ENCODE measurements around the gene BCL3. TPM values are rescaled to one million over a fixed set of nuclear protein-coding genes. Genes with fewer than 3 reads are reported as not detected.
"Not testable (repeated sequence)": the region's sequence is repeated elsewhere in the genome, so short reads cannot be mapped to it uniquely, and the experiment has no call there.

The BCL3 gene
- total and polyA plus RNA-seq, 12 donors = 7.1 to 76.3 (median 20.9) TPM

DNA sequence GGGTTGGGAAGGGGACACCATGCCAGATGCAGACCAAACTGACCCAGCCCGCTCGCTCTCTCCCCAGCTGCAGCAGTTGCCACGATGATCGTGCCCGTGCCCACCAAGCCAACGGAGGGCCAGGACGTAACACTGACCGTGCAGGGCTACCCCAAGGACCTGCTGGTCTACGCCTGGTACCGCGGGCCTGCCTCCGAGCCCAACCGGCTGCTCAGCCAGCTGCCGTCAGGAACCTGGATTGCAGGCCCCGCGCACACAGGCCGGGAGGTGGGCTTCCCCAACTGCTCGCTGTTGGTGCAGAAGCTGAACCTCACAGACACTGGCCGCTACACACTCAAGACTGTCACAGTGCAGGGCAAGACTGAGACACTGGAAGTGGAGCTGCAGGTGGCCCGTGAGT is 40.7 kb upstream of the BCL3 start:
- no peak overlapping the region for H3K27ac ChIP-seq
- ATAC-seq (no peak), DNase-seq (no peak)
- H3K4me1 ChIP-seq = peaks cover 0 to 6% (median 0%) of the 10 kb centered on the region in 9 donors
- intact Hi-C loops (cut with DNase I) = no loop called here
- TF ChIP-seq, protein P1, sequence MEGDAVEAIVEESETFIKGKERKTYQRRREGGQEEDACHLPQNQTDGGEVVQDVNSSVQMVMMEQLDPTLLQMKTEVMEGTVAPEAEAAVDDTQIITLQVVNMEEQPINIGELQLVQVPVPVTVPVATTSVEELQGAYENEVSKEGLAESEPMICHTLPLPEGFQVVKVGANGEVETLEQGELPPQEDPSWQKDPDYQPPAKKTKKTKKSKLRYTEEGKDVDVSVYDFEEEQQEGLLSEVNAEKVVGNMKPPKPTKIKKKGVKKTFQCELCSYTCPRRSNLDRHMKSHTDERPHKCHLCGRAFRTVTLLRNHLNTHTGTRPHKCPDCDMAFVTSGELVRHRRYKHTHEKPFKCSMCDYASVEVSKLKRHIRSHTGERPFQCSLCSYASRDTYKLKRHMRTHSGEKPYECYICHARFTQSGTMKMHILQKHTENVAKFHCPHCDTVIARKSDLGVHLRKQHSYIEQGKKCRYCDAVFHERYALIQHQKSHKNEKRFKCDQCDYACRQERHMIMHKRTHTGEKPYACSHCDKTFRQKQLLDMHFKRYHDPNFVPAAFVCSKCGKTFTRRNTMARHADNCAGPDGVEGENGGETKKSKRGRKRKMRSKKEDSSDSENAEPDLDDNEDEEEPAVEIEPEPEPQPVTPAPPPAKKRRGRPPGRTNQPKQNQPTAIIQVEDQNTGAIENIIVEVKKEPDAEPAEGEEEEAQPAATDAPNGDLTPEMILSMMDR (IDR thresholded peaks at IDR 0.05) = no peak
- no peaks in the 10 kb centered on the region for H3K36me3 ChIP-seq
- H3K4me3 ChIP-seq = no peak overlapping the region
- no peaks in the 10 kb centered on the region for H3K27me3 ChIP-seq
- 91 to 96% methylated on average over 20 of the region's 20 CpGs for WGBS, 2 donors
- H3K9me3 ChIP-seq = no peaks in the 10 kb centered on the region

DNA sequence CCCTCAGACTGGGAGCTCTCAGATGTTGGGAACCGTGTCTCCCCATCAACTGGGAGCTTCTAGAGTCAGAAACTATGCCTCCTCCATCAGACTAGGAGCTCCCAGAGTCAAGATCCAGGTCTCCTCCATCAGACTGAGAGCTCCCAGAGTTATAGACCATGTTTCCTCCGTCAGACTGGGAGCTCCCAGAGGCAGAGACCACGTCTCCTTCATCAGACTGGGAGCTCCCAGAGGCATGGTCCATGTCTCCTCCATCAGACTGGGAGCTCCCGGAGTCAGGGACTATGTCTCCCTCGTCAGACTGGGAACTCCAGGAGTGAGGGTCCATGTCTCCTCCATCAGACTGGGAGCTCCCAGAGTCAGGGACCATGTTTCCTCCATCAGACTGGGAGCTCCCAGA is 39.6 kb upstream of the BCL3 start:
- no peaks in the 10 kb centered on the region for H3K27me3 ChIP-seq
- no peak overlapping the region for H3K27ac ChIP-seq
- no peak overlapping the region for H3K4me3 ChIP-seq
- intact Hi-C loops (cut with DNase I) = no loop called here
- WGBS, 2 donors = 80 to 94% methylated on average over 5 of the region's 5 CpGs
- TF ChIP-seq, protein P1 (IDR thresholded peaks at IDR 0.05) = no peak
- no peaks in the 10 kb centered on the region for H3K36me3 ChIP-seq
- no peaks in the 10 kb centered on the region for H3K9me3 ChIP-seq
- no peak for ATAC-seq
- H3K4me1 ChIP-seq = peaks cover 0 to 6% (median 0%) of the 10 kb centered on the region in 9 donors
- DNase-seq = no peak

DNA sequence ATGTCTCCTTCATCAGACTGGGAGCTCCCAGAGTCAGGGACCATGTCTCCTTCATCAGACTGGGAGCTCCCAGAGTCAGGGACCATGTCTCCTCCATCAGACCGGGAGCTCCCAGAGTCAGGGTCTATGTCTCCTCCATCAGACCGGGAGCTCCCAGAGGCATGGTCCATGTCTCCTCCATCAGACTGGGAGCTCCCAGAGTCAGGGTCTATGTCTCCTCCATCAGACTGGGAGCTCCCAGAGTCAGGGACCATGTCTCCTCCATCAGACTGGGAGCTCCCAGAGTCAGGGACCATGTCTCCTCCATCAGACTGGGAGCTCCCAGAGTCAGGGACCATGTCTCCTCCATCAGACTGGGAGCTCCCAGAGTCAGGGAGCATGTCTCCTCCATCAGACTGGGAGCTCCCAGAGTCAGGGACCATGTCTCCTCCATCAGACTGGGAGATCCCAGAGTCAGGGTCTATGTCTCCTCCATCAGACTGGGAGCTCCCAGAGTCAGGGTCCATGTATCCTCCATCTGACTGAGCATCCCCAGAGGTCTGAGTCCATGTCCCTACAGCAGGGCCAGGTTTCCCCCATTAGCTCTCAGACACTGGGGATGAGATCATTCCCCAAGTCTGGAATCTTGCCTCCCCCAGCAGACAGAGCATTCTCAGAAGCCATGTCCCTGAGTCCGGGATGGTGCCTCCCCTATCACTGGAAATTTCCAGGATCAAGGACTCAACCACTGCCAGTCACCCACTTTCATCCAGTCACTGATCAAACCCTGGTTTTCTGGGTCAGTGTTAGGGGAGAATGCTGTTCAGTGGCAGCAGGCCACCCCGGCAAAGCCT is 38.9 kb upstream of the BCL3 start:
- intact Hi-C loops (cut with DNase I) = loop anchor here in 1 of 10 donors (5.0 kb wide), 1 partner anchor 73 kb away; no protein-coding TSS in a partner anchor

GRCh38 chr19:44710483-44710882 is 38.0 kb upstream of the BCL3 start:
- Histone ChIP-seq H3K9me3 (peaks cover 0 to 12% (median 7%) of the 10 kb centered on the region in 11 donors), H3K36me3 (no peaks in the 10 kb centered on the region), H3K27ac (peak overlapping the region in 1 of 10 donors; percentile 20), H3K4me1 (peaks cover 0 to 6% (median 0%) of the 10 kb centered on the region in 9 donors), H3K4me3 (no peak overlapping the region), H3K27me3 (no peaks in the 10 kb centered on the region)
- TF ChIP-seq, protein P1 (IDR thresholded peaks at IDR 0.05) = no peak
- no peak for DNase-seq
- WGBS, 2 donors = 71 to 78% methylated on average over 14 of the region's 14 CpGs
- intact Hi-C loops (cut with DNase I) = loop anchor here in 1 of 10 donors (5.0 kb wide), 1 partner anchor 72 kb away; no protein-coding TSS in a partner anchor
- peak in 2 of 8 donors; percentile 19 to 45 for ATAC-seq

More for the DNA sequence above, 38.9 kb upstream of the BCL3 start:
- not testable (repeated sequence) for H3K4me1 ChIP-seq, H3K9me3 ChIP-seq, H3K27ac ChIP-seq, H3K27me3 ChIP-seq, DNase-seq, H3K36me3 ChIP-seq, H3K4me3 ChIP-seq, ATAC-seq
- WGBS, 2 donors = 79 to 89% methylated on average over 4 of the region's 4 CpGs

Measured in heart right ventricle (tissue), 16 donors.